SK-N-MC (cell line): Measurements from ENCODE around the gene CBX3.
A peak's percentile ranks its signal among the peaks of the same experiment; 100 is the strongest.

Source experiments
- DNase-seq: peaks from one replicate; pipeline ENCODE4 v3.0.0-alpha.2; 2011; ENCODE audit warnings: low read depth, low spot score
- H3K27ac ChIP-seq: fragments of 200-600 bp; sonication (generic); 2 replicates; pipeline ENCODE4 v1.5.1; 2016; ENCODE audit warnings: mixed run types
- H3K36me3 ChIP-seq: fragments of 200-600 bp; sonication (generic); 2 replicates; pipeline ENCODE4 v1.6.1; 2017; ENCODE audit warnings: antibody characterized with exemption, low read length, mixed read lengths; ENCODE audit not compliant: insufficient read depth
- H3K4me3 ChIP-seq: fragments of 200-600 bp; sonication (generic); 2 replicates; pipeline ENCODE4 v1.5.1; 2016
- H3K9ac ChIP-seq: fragments of 200-600 bp; sonication (generic); 2 replicates; pipeline ENCODE4 v1.8.0; 2017; ENCODE audit warnings: mixed run types, mixed read lengths; ENCODE audit not compliant: insufficient read length
- H3K9me3 ChIP-seq: fragments of 200-600 bp; sonication (generic); 2 replicates; pipeline ENCODE4 v1.6.1; 2017; ENCODE audit warnings: low read depth, mild to moderate bottlenecking, antibody characterized with exemption, low read length, moderate library complexity, mixed read lengths
- EZH2 ChIP-seq: fragments of 200-600 bp; sonication (generic); IDR thresholded peaks from one replicate; pipeline ENCODE4 v1.6.1; 2017; ENCODE audit warnings: antibody characterized with exemption
- FOXP2 ChIP-seq: optimal IDR thresholded peaks from 2 replicates; pipeline ENCODE3; 2011; ENCODE audit warnings: mild to moderate bottlenecking, moderate library complexity; ENCODE audit not compliant: insufficient read depth; ENCODE audit errors: extremely low read length, control extremely low read depth
- POLR2AphosphoS5 ChIP-seq: IDR thresholded peaks from 2 replicates; pipeline ENCODE4 v1.6.1; 2012; ENCODE audit warnings: mild to moderate bottlenecking, low read depth, low read length, borderline replicate concordance

Gene CBX3

GRCh38 chr7:26202019-26202990, 760 bp downstream of the CBX3 start:
- H3K4me3 ChIP-seq = peak overlapping the region; percentile 99
- H3K36me3 ChIP-seq = peaks cover 73% of the 10 kb centered on the region
- H3K27ac ChIP-seq = peak overlapping the region; percentile 99
- no peaks in the 10 kb centered on the region for H3K9me3 ChIP-seq
- peak overlapping the region; percentile 98 for H3K9ac ChIP-seq
- TF ChIP-seq POLR2AphosphoS5 (no peak), EZH2 (no peak), FOXP2 (no peak)
- DNase-seq = no peak

GRCh38 chr7:26203016-26203415, 1.5 kb downstream of the CBX3 start:
- Histone ChIP-seq H3K4me3 (peak overlapping the region; percentile 99), H3K36me3 (peaks cover 74% of the 10 kb centered on the region), H3K27ac (peak overlapping the region; percentile 99), H3K9ac (peak overlapping the region; percentile 98), H3K9me3 (no peaks in the 10 kb centered on the region)
- TF ChIP-seq POLR2AphosphoS5 = no peak
- TF ChIP-seq FOXP2 = no peak
- TF ChIP-seq EZH2 = no peak
- DNase-seq = no peak

- DNase-seq = no peak
- Histone ChIP-seq H3K36me3 (peaks cover 98% of the 10 kb centered on the region), H3K4me3 (no peak overlapping the region), H3K9me3 (no peaks in the 10 kb centered on the region), H3K9ac (no peak overlapping the region), H3K27ac (no peak overlapping the region)
- no peak for TF ChIP-seq POLR2AphosphoS5
- TF ChIP-seq EZH2 = no peak
- no peak for TF ChIP-seq FOXP2
These were observed 6.5 kb downstream of the CBX3 start for GRCh38 chr7:26208040-26208439.

- TF ChIP-seq FOXP2 (no peak), POLR2AphosphoS5 (no peak), EZH2 (no peak)
- no peaks in the 10 kb centered on the region for H3K9me3 ChIP-seq
- DNase-seq = no peak
- no peak overlapping the region for H3K9ac ChIP-seq
- H3K4me3 ChIP-seq = no peak overlapping the region
- peaks cover 52% of the 10 kb centered on the region for H3K36me3 ChIP-seq
- 0 out of 2 replicates have a peak overlapping the region, but pooled peaks have one; percentile 32 for H3K27ac ChIP-seq
These were observed 11.6 kb downstream of the CBX3 start for GRCh38 chr7:26212921-26213718.

GRCh38 chr7:26213807-26214515, 12.4 kb downstream of the CBX3 start:
- Histone ChIP-seq H3K9ac (no peak overlapping the region), H3K36me3 (peaks cover 44% of the 10 kb centered on the region), H3K27ac (peak overlapping the region; percentile 64; the same call in 1 of the 2 replicates), H3K9me3 (no peaks in the 10 kb centered on the region), H3K4me3 (no peak overlapping the region)
- TF ChIP-seq FOXP2 = no peak
- peak; percentile 19; the same call in 1 of the 2 replicates for TF ChIP-seq POLR2AphosphoS5
- no peak for TF ChIP-seq EZH2
- DNase-seq = no peak

- DNase-seq = no peak
- TF ChIP-seq POLR2AphosphoS5 (no peak), FOXP2 (no peak), EZH2 (no peak)
- Histone ChIP-seq H3K9me3 (no peaks in the 10 kb centered on the region), H3K9ac (no peak overlapping the region), H3K36me3 (peaks cover 23% of the 10 kb centered on the region), H3K27ac (no peak overlapping the region; the same call in 1 of the 2 replicates), H3K4me3 (no peak overlapping the region)
These were observed 14.5 kb downstream of the CBX3 start for GRCh38 chr7:26216049-26216448.

GRCh38 chr7:26224359-26224758, 22.8 kb downstream of the CBX3 start:
- no peak for TF ChIP-seq EZH2
- TF ChIP-seq POLR2AphosphoS5 = no peak
- TF ChIP-seq FOXP2 = no peak
- no peak overlapping the region for H3K27ac ChIP-seq
- H3K9ac ChIP-seq = no peak overlapping the region
- H3K4me3 ChIP-seq = no peak overlapping the region
- H3K36me3 ChIP-seq = no peaks in the 10 kb centered on the region
- no peaks in the 10 kb centered on the region for H3K9me3 ChIP-seq
- DNase-seq = no peak

- TF ChIP-seq POLR2AphosphoS5 = no peak
- no peak for TF ChIP-seq EZH2
- H3K9ac ChIP-seq = no peak overlapping the region
These were observed 26.4 kb downstream of the CBX3 start for GRCh38 chr7:26227987-26228386.

More at GRCh38 chr7:26227987-26228386, 26.4 kb downstream of the CBX3 start:
- Histone ChIP-seq H3K9me3 (no peaks in the 10 kb centered on the region), H3K27ac (no peak overlapping the region), H3K36me3 (no peaks in the 10 kb centered on the region), H3K4me3 (no peak overlapping the region)
- no peak for DNase-seq
